Measurements from ENCODE around the gene LAMC1. TPM values are rescaled to one million over a fixed set of nuclear protein-coding genes. Genes with fewer than 3 reads are reported as not detected.

Gene LAMC1
- total RNA-seq, 1 experiment from 2014 or later, result 95.5 TPM

- peaks cover 62% of the 10 kb centered on the region for H3K36me3 ChIP-seq (ENCODE audit: insufficient read depth, low read length, poor library complexity, severe bottlenecking)
Measured at GRCh38 chr1:183126000-183126366, 102.8 kb downstream of the LAMC1 start.

DNA sequence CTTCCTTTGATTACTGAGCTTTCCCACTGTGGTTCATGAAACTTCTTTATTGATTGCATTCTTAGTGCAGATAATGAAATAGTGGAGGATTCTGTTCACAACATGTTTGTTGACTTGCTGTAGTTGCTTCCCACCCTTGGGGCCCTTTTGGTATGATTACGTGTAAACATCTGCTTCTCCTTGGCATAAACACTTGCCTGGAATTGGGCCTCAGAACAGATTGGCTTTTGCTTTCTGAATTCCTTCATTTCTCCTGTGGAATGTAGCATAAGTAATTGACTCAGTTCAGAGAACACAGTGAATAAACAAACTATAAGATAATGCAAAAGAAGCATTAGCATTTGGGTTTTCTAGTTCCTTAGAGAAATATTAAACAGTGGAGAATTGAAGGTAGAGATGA is 103.3 kb downstream of the LAMC1 start:
- POLR2A ChIA-PET (ENCODE audit: low non-redundant PET), result no interaction called here
- no peak for DNase-seq (ENCODE audit: low spot score)
- no peaks in the 10 kb centered on the region for H3K9me3 ChIP-seq (ENCODE audit: low read depth, low read length, poor library complexity, severe bottlenecking)
- BruUV-seq (replicated peaks), result no TSS peak
- H3K27me3 ChIP-seq (replicated peaks; ENCODE audit: insufficient read depth, low read depth, low read length, poor library complexity), result no peaks in the 10 kb centered on the region
- CTCF ChIA-PET, result no interaction called here
- no peak for TF ChIP-seq EZH2 (IDR thresholded peaks at IDR 0.05; ENCODE audit: borderline replicate concordance, low read depth, low read length, poor library complexity, severe bottlenecking)
- TF ChIP-seq, protein P1, sequence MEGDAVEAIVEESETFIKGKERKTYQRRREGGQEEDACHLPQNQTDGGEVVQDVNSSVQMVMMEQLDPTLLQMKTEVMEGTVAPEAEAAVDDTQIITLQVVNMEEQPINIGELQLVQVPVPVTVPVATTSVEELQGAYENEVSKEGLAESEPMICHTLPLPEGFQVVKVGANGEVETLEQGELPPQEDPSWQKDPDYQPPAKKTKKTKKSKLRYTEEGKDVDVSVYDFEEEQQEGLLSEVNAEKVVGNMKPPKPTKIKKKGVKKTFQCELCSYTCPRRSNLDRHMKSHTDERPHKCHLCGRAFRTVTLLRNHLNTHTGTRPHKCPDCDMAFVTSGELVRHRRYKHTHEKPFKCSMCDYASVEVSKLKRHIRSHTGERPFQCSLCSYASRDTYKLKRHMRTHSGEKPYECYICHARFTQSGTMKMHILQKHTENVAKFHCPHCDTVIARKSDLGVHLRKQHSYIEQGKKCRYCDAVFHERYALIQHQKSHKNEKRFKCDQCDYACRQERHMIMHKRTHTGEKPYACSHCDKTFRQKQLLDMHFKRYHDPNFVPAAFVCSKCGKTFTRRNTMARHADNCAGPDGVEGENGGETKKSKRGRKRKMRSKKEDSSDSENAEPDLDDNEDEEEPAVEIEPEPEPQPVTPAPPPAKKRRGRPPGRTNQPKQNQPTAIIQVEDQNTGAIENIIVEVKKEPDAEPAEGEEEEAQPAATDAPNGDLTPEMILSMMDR (conservative IDR thresholded peaks at IDR 0.05; ENCODE audit: low read depth, low read length), result no peak
- intact Hi-C loops (cut with micrococcal nuclease; ENCODE audit: unreplicated experiment), result no loop called here
- no peak overlapping the region for H3K4me3 ChIP-seq (ENCODE audit: low read depth, low read length, poor library complexity, severe bottlenecking)
- no peak overlapping the region for H3K27ac ChIP-seq (ENCODE audit: low read depth, low read length, poor library complexity, severe bottlenecking)
- H3K4me1 ChIP-seq (ENCODE audit: insufficient read depth, low read length, poor library complexity, severe bottlenecking), result peaks cover 10% of the 10 kb centered on the region
- peaks cover 62% of the 10 kb centered on the region for H3K36me3 ChIP-seq (ENCODE audit: insufficient read depth, low read length, poor library complexity, severe bottlenecking)

More at GRCh38 chr1:183126000-183126366, 102.8 kb downstream of the LAMC1 start:
- Histone ChIP-seq H3K27me3 (replicated peaks; ENCODE audit: insufficient read depth, low read depth, low read length, poor library complexity) (no peaks in the 10 kb centered on the region), H3K4me3 (ENCODE audit: low read depth, low read length, poor library complexity, severe bottlenecking) (no peak overlapping the region), H3K9me3 (ENCODE audit: low read depth, low read length, poor library complexity, severe bottlenecking) (no peaks in the 10 kb centered on the region), H3K27ac (ENCODE audit: low read depth, low read length, poor library complexity, severe bottlenecking) (no peak overlapping the region), H3K4me1 (ENCODE audit: insufficient read depth, low read length, poor library complexity, severe bottlenecking) (peaks cover 5% of the 10 kb centered on the region)
- BruUV-seq (replicated peaks), result no TSS peak
- DNase-seq (ENCODE audit: low spot score), result no peak
- ChIA-PET POLR2A (ENCODE audit: low non-redundant PET) (no interaction called here), CTCF (no interaction called here)
- no peak for TF ChIP-seq EZH2 (IDR thresholded peaks at IDR 0.05; ENCODE audit: borderline replicate concordance, low read depth, low read length, poor library complexity, severe bottlenecking)
- TF ChIP-seq, protein P1 (conservative IDR thresholded peaks at IDR 0.05; ENCODE audit: low read depth, low read length), result no peak
- intact Hi-C loops (cut with micrococcal nuclease; ENCODE audit: unreplicated experiment), result no loop called here

GRCh38 chr1:183129921-183130690 is 106.9 kb downstream of the LAMC1 start:
- peaks cover 75% of the 10 kb centered on the region for H3K36me3 ChIP-seq (ENCODE audit: insufficient read depth, low read length, poor library complexity, severe bottlenecking)
- no peak overlapping the region for H3K4me3 ChIP-seq (ENCODE audit: low read depth, low read length, poor library complexity, severe bottlenecking)
- H3K4me1 ChIP-seq (ENCODE audit: insufficient read depth, low read length, poor library complexity, severe bottlenecking), result peaks cover 14% of the 10 kb centered on the region
- H3K9me3 ChIP-seq (ENCODE audit: low read depth, low read length, poor library complexity, severe bottlenecking), result no peaks in the 10 kb centered on the region
- DNase-seq (ENCODE audit: low spot score), result no peak
- POLR2A ChIA-PET (ENCODE audit: low non-redundant PET), result no interaction called here
- CTCF ChIA-PET, result no interaction called here
- no peak overlapping the region for H3K27ac ChIP-seq (ENCODE audit: low read depth, low read length, poor library complexity, severe bottlenecking)
- no peaks in the 10 kb centered on the region for H3K27me3 ChIP-seq (replicated peaks; ENCODE audit: insufficient read depth, low read depth, low read length, poor library complexity)
- no TSS peak for BruUV-seq (replicated peaks)
- intact Hi-C loops (cut with micrococcal nuclease; ENCODE audit: unreplicated experiment), result no loop called here
- TF ChIP-seq EZH2 (IDR thresholded peaks at IDR 0.05; ENCODE audit: borderline replicate concordance, low read depth, low read length, poor library complexity, severe bottlenecking), result no peak
- TF ChIP-seq, protein P1 (conservative IDR thresholded peaks at IDR 0.05; ENCODE audit: low read depth, low read length), result no peak

Data from A673 (cell line).